HG03354 (cell line): ENCODE results near the gene CDKN2C.
A peak's percentile ranks its signal among the peaks of the same experiment; 100 is the strongest.
"Not testable (repeated sequence)": the region's sequence is repeated elsewhere in the genome, so short reads cannot be mapped to it uniquely, and the experiment has no call there.

Source experiments
- ATAC-seq: cut with Tn5 transposase; IDR thresholded peaks from one replicate; pipeline ENCODE4 v1.9.1; 2021; ENCODE audit warnings: mild to moderate bottlenecking; ENCODE audit not compliant: unreplicated experiment, poor library complexity, severe bottlenecking

The CDKN2C gene

GRCh38 chr1:50969611-50970508, at the start of gene CDKN2C:
TSS of gene CDKN2C (plus strand) at chr1:50970245. CDS start at chr1:50970369, 124 bp downstream.
- ATAC-seq: peak; percentile 35

GRCh38 chr1:50920409-50920808, 49.6 kb upstream of the CDKN2C start:
- no peak for ATAC-seq

GRCh38 chr1:50921029-50921428, 49.0 kb upstream of the CDKN2C start:
- ATAC-seq: no peak

GRCh38 chr1:50923564-50923963, 46.5 kb upstream of the CDKN2C start:
- ATAC-seq: no peak

GRCh38 chr1:50929376-50929958, 40.6 kb upstream of the CDKN2C start:
- ATAC-seq: no peak

GRCh38 chr1:50930193-50930592, 39.9 kb upstream of the CDKN2C start:
- peak; percentile 88 for ATAC-seq

- ATAC-seq: no peak
Observed at GRCh38 chr1:50930965-50931737, 38.9 kb upstream of the CDKN2C start.

- not testable (repeated sequence) for ATAC-seq
Observed at GRCh38 chr1:50932043-50932442, 38.0 kb upstream of the CDKN2C start.

GRCh38 chr1:50933770-50934169, 36.3 kb upstream of the CDKN2C start:
- not testable (repeated sequence) for ATAC-seq

GRCh38 chr1:50934838-50935237, 35.2 kb upstream of the CDKN2C start:
- no peak for ATAC-seq

- ATAC-seq: not testable (repeated sequence)
Observed at GRCh38 chr1:50935276-50935675, 34.8 kb upstream of the CDKN2C start.

- ATAC-seq: no peak
Observed at GRCh38 chr1:50936321-50936720, 33.7 kb upstream of the CDKN2C start.

GRCh38 chr1:50940291-50940690, 29.8 kb upstream of the CDKN2C start:
- ATAC-seq: no peak

- no peak for ATAC-seq
Observed at GRCh38 chr1:50942334-50942733, 27.7 kb upstream of the CDKN2C start.

- no peak for ATAC-seq
Observed at GRCh38 chr1:50949286-50949982, 20.6 kb upstream of the CDKN2C start.

GRCh38 chr1:50950396-50950795, 19.6 kb upstream of the CDKN2C start:
- ATAC-seq: no peak

- ATAC-seq: not testable (repeated sequence)
Observed at GRCh38 chr1:50952566-50952965, 17.5 kb upstream of the CDKN2C start.

GRCh38 chr1:50955116-50955515, 14.9 kb upstream of the CDKN2C start:
- ATAC-seq: no peak

- ATAC-seq: peak; percentile 9
Observed at GRCh38 chr1:50959303-50959912, 10.6 kb upstream of the CDKN2C start.
